GM19023 (cell line): ENCODE results near the gene INO80D.
"Not testable (repeated sequence)": the region's sequence is repeated elsewhere in the genome, so short reads cannot be mapped to it uniquely, and the experiment has no call there.

Experiments
- ATAC-seq: cut with Tn5 transposase; IDR thresholded peaks from one replicate; pipeline ENCODE4 v1.9.1; 2021; ENCODE audit warnings: mild to moderate bottlenecking, moderate library complexity; ENCODE audit not compliant: unreplicated experiment

Gene INO80D

DNA sequence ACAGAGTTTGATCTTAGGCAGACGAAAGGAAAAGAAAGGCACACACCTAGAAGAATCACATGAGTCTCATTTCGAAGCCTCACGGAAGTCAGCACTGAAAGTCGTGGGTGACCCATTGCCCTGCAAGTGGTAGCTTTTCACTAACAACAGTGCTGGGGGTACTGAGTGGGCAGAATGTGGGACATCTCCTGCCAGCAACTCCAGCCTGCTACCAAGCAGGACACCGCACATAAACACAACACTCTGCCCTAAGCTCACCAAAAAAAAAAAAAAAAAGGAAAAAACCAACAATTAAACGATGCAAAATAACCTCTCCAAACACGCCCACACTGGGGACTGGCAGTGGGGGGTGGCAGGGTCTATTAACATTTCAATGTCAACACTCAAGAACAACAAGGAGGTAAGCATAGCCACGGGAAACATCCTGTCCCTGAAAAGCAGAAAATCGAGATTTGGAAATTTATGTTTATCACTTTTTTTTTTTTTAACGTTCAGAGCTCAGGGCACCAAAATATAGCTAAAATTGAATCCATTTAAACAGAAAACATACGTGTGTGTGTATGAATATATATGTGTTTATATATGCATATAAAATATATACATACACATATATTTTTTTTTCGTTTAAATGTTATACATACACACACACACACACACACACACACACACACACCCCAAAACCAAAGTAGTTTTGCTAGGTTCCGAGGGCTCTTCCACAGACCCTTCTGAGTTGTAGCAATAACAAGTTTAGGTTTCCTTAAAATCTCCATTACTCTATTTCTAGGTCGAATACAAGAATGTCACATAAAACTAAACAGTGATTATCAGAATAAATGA is 2.2 kb downstream of the INO80D start:
- no peak for ATAC-seq

DNA sequence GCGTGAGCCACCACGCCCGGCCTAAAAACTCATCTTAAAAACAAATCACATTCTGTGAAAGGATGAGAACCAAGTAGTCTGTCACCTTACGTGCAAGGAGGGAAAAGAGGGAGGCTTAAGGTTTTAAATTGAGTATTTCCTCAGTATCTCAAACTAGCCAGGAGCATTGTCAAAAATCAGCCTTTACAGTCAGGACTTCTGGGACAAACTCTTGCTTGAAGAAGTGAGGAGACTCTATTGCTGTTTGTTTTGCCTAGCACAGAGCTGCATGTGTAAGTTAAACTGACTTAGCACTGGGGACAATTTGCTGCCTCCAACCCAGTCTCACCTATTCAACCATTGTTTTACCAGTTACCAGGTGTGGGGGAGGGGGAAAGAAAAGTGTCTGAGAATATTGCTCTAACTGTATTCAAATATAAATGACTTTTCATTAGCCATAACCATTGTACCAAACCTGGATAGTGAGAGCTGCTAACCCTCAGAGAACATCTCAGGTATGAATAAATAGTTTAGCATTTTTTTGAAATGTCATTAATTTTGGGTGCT is 3.6 kb downstream of the INO80D start:
- ATAC-seq = no peak

DNA sequence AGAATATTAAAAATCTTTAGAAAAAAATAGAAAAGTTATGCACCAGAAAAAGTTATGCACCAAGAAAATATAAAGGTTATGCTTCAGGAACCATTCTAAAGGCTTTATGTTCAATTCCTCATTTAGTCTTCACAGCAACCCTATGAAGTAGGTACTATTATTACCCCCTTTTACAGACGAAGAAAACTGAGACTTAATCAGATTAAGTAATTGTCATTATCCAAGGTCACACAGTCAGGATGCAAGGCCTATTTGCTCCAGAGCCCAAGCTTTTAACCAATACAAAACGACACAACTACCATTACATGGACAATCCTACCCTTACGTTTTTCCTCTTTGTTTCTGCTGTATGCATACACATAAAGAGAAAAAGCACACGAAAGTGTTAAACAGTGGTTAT is 5.0 kb downstream of the INO80D start:
- ATAC-seq = no peak

DNA sequence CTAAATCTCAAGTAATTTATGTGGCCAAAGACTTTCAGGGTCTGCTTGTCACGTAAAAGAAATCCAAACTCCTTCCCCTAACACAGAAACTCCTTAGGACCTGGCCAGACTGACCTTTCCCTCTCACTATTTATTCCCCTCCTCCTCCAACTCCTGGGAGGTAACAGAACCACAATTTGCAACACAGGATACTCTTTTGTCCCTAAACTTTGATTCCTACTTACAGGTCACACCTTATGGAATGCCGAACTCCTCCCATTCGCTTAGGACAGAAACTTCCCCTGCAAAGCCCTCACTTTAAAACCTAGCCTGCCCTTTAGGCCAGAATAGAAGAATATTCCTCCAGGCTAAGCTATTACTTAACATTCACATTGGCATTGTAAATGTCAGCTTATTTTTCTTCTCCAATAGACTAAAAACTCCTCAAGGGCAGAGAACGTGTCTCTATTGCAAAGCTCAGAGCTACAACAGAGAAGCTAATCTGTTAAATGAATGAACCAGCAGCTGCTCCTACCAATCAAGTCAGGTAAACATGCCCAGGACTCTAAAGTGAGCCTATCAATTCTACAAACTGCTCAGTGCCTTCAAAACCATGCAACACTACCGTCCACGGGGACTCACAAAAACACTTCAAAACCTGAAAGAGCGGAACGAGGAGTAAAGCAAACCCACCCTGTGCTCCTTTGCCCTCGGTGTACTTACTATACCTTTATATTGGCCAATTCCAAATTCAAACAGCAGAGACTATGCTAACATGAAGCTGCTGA is 6.1 kb downstream of the INO80D start:
- no peak for ATAC-seq

DNA sequence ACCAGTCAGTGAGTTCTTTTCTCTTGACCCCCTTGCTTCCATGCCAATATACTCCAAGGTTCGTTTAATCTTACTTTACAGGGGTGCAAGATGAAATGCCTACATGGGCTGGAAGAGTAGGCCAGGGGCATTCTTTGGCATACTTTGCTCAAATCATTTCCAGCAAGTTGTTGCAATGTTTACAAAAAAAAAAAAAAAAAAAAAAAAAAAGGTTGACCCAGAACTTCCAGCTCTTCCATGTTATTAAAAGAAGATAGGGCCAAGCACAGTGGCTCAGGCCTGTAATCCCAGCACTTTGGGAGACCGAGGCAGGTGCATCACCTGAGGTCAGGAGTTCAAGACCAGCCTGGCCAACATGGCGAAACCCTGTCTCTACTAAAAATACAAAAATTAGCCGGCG is 8.1 kb downstream of the INO80D start:
- ATAC-seq = not testable (repeated sequence)

DNA sequence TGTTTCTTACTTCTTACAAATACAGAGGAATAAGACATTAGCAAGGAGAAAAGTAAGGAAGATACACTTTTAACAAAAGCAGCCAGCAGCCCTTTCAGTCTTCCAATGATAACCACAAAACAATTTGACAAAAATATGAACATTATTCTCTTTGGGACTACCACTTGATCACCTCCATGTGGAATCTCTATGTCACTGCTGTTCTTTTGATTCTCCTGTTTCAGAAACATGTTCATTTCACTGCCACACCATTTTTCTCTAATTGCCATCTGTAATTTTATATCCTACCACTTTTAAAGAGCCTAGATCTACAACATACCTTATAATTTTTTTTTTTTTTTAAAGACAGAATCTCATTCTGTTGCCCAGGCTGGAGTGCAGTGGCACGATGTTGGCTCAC is 10.9 kb downstream of the INO80D start:
- ATAC-seq = no peak

DNA sequence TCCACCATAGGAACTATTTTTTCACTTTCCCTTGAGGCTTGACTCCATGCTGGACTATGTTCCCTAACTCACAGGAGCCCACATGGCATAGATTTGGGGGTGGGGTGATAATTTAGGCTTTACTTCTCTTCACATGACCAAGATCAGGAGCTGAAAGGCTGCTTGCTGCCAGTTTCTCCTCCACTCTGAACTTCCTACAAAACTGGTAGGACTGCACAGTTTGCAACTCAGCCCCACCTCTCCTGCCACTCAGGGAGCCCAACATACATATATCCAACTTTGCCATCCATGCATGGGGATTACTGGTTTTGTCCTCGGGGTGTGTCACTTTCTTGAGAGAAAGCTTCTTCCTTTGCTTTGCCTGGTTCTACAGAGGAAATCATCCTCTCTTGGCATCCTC is 14.2 kb downstream of the INO80D start:
- no peak for ATAC-seq

DNA sequence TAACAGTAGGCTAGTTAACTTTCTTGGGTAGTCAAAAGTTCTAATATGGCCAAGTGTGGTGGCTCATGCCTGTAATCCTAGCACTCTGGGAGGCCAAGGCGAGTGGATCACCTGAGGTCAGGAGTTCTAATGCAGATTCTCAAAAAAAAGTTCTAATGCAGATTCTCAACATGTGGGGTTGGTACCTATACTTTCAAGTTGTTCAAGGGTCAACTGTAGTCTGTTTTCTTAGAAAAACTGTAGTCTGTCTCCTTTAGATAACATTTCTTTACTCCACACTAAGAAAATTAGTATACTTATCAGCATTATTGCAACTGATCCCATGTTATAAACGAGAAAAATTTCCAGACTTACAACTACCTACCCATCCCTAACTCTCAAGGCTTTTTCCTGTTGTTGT is 16.6 kb downstream of the INO80D start:
- ATAC-seq = no peak

DNA sequence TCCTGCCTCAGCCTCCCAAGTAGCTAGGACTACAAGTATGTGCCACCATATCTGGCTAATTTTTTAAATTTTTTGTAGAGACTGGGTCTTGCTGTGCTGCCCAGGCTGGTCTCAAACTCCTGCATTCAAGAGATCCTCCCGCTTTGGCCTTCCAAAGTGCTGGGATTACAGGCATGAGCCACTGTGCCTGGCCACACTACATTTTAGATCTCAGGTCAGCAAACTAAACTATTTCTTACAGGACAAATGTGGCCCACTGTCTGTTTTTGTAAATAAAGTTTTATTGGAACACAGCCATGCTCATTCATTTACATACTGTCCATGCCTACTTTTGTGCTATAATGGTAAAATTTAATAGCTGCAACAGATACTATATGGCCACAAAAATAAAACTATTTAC is 17.8 kb downstream of the INO80D start:
- ATAC-seq = no peak

DNA sequence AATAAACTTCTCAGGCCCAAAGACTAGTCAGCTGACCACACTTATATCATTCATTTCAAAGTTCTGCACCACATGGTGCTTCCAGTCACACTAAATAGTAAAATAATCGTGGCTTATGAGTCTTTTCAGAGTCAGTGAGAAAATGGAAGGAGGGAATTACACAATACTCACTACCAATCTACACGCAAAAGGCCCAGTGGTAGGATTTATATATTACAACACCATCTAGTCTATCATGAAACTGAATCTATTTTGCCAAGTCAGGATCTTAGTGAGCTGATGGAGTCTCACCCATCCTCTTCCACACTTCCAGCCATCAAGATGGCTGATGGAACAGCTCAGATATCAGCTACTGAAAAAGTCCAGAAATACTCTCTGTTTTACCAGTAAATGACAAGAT is 21.9 kb downstream of the INO80D start:
- ATAC-seq = no peak

DNA sequence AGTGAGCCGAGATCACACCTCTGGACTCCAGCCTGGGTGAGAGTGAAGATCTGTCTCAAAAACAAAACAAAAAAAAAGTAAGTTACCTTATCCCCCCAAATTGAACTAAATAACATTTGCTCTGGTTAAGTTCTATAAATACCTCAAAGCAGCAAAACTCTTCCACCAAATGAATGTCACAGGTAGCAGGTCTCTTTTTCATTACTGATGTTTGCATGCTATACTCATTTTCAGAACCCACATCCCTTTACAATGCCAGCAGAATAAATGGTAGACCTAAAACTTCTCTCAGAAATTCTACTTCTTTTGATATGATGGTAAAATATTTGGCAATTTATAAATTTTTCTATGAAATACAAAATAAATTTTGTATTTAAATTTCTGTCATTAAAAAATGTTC is 22.3 kb downstream of the INO80D start:
- no peak for ATAC-seq

DNA sequence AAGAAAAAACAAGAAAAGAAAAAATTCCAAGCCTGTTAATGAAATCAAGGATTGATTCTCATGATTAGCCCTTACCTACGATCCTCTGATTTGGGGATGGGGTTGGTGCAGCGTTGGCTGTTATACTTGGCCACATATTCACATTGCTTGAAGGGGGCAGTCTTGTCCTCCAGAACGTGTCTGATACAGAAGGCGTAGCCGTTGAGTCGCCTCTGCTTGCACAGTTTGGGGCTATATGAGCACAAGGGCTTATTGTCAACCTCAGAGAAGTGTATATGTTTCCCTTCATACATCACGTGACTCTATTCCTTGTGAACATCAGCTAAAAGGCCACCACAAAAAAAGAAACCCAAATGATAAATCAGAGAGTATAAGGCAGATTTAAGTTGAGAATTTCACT is 23.2 kb downstream of the INO80D start:
- no peak for ATAC-seq

DNA sequence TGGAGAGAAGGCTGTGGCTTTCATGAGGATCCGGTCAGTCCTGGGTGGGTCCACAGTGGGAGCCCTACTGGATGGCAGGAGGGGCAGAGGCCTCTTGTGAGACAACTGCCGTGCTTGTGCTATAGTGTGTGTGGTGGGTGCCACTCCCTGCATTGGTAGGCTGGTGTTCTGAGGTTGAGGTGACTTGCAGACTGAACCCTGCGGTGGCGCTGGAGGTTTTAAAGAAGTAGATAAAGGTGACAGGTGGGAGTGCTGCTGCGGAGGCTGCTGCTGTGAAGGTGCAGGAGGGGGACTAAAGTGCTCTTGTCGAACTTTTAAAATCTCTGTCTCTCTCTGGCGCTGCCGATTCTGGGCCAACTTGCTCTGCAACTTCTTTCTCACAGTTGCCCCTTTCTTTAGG is 29.7 kb downstream of the INO80D start:
- ATAC-seq = no peak

DNA sequence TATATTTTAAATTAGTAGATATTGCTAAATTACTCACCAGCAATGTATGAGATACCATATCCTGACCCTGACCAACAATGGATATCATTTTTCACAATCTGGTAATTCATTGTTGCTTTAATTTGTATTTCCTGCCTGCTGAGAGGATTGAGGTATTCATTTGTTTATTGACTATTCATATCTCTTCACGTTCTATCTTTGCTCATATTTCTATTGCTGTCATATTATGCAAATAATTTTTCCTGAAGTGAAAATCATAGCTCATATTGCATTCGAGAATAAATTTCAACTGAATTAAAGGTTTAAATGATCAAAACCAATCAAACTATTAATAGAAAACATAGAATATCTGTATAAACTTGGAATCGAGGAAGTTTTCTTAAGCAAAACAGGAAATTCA is 31.0 kb downstream of the INO80D start:
- no peak for ATAC-seq

DNA sequence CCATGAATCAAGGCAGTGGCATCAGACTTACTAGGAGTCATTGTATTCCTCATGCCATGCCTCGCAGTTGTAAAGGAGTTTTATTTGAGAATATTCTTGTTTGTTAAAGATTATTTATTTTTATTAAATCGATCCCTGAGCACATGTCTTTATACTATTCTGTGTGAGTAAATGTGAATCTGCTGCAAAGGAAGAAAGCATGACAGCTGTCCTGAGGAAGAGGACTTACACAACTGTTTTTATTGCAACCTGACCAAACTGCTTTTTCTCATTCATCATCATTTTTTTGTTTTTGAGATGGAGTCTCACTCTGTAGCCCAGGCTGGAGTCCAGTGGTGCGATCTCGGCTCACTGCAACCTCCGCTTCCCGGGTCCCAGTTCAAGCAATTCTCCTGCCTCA is 34.1 kb downstream of the INO80D start:
- no peak for ATAC-seq

DNA sequence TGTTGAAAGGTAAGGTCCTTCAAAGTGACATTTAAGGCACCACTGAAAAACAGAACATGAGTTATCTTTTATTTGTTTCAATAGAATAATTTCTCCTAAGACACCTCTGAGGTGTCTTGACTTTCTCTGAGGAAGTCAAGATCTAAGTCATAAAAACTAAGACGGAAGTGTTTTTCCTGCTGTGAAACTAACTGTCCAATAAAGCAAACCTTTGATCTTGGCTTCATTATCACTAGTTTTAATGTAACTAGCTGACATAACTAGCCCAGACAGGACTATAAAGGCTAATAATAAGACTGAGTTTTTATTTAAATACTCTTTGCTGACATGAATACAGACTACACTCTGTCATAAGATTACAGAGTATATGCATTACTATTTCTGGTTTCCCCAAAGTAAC is 36.6 kb downstream of the INO80D start:
- ATAC-seq = no peak

DNA sequence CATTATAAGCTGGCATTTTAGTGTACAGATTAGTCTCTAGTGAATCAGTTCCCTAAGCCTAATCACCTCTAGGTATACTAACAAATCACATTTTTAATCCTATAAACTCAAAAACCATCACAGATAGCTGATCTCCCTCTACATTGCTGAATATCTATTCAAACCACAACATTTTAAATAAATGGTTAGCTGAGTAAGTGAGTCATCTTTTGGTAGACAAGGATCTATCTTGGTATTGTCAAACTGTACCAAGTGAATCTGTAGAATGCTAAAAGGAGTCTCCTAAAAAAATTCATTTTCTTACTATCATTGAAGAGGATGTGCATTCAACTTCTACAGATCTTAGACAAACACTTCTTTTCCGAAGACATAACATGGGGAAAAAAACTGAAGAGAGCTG is 40.7 kb downstream of the INO80D start:
- ATAC-seq = no peak

DNA sequence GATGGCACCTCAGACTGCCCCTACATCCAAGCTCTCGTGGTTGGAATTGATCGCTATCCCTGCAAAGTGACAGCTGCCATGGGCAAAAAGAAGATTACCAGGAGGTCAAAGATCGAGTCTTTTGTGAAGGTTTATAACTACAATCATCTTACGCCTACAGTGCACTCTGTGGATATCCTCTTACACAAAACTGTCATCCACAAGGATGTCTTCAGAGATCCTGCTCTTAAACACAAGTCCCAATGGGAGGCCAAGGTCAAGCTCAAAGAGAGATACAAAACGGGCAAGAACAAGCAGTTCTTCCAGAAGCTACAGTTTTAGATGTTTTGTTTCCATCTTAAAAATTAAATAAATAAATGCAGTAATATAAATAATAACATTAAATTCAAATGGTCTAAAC is 45.4 kb downstream of the INO80D start:
- ATAC-seq = no peak

DNA sequence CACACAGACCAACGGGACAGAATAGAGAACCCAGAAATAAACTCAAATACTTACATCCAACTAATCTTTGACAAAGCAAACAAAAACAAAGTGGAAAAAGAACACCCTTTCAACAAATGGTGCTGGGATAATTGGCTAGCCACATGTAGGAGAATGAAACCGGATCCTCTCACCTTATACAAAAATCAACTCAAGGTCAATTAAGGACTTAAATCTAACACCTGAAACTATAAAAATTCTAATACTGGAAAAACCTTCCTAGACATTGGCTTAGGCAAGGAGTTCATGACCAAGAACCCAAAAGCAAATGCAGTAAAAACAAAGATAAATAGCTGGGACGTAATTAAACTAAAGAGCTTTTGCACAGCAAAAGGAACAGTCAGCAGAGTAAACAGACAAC is 50.6 kb downstream of the INO80D start:
- ATAC-seq = not testable (repeated sequence)

DNA sequence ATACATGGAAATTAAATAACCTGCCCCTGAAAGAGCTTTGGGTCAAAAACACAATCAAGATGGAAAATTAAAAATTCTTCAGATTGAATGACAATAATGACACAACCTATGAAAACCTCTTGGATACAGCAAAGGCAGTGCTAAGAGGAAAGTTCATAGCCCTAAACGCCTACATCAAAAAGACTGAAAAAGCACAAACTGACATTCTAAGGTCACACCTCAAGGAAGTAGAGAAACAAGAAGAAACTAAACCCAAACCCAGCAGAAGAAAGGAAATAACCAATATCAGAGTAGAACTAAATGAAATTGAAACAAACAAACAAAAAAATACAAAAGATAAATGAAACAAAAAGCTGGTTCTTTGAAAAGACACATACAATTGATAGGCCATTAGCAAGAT is 52.5 kb downstream of the INO80D start:
- not testable (repeated sequence) for ATAC-seq

DNA sequence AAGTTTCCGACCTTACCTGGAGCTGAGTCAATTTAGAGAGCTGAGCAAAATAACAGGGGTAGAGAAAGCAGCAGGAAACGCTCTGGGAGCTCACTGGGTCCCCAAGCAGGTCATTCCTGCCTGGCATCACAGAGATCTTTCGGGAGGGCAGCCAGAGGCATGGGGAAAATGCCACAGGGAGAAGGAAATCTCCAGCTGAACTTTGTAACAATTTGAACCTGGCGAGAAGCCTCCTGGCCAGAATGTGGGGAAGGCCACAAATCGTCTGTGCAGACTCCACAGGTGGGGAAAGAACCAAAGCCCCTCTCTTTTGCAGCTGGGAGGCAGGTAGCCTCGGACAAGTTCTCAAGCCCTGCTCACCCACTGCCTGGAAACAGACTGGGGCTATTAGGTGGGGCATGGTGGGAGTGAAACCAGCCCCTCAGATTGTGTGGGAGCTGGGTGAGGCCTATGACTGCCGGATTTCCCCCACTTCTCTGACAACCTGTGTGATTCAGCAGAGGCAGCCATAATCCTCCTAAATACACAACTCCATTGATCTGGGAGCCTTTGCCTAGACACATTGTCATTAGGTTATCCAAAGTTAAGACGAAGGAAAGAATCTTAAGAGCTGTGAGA is 53.9 kb downstream of the INO80D start:
- ATAC-seq = no peak
